Smooth muscle cell (in vitro differentiated cells): ENCODE measurements around the gene SLC35B2. TPM values are rescaled to one million over a fixed set of nuclear protein-coding genes. Genes with fewer than 3 reads are reported as not detected.

Experiments used
- DNase-seq: peaks from one replicate; lab custom pipeline; 2025; ENCODE audit not compliant: unreplicated experiment; lab: John Stamatoyannopoulos, UW
- H2AFZ ChIP-seq: fragments of 200-600 bp; sonication (generic); 2 replicates; pipeline ENCODE4 v1.6.0; 2016; ENCODE audit warnings: antibody characterized with exemption, low read depth, mild to moderate bottlenecking
- H3F3A ChIP-seq: fragments of 200-600 bp; sonication (generic); 2 replicates; pipeline ENCODE4 v1.6.0; 2017; ENCODE audit warnings: antibody characterized with exemption, low read depth
- H3K27ac ChIP-seq: fragments of 200-600 bp; sonication (generic); 2 replicates; pipeline ENCODE4 v1.5.1; 2016; ENCODE audit warnings: low read depth, mild to moderate bottlenecking
- H3K27me3 ChIP-seq: fragments of 200-600 bp; sonication (generic); 2 replicates; pipeline ENCODE4 v1.6.1; 2016; ENCODE audit warnings: low read depth, mild to moderate bottlenecking
- H3K36me3 ChIP-seq: fragments of 200-600 bp; sonication (generic); 2 replicates; pipeline ENCODE4 v1.5.1; 2016; ENCODE audit warnings: low read depth
- H3K4me1 ChIP-seq: fragments of 200-600 bp; sonication (generic); 2 replicates; pipeline ENCODE4 v1.5.1; 2016; ENCODE audit warnings: low read depth
- H3K4me2 ChIP-seq: fragments of 200-600 bp; sonication (generic); 2 replicates; pipeline ENCODE4 v1.6.0; 2016; ENCODE audit warnings: mild to moderate bottlenecking
- H3K4me3 ChIP-seq: fragments of 200-600 bp; sonication (generic); 2 replicates; pipeline ENCODE4 v1.5.1; 2016; ENCODE audit warnings: mild to moderate bottlenecking
- H3K79me2 ChIP-seq: fragments of 200-600 bp; sonication (generic); 2 replicates; pipeline ENCODE4 v1.6.0; 2016; ENCODE audit warnings: low read depth, mild to moderate bottlenecking
- H3K9ac ChIP-seq: fragments of 200-600 bp; sonication (generic); 2 replicates; pipeline ENCODE4 v1.6.0; 2016; ENCODE audit warnings: low read depth
- H3K9me3 ChIP-seq: fragments of 200-600 bp; sonication (generic); replicated peaks from 2 replicates; pipeline ENCODE4 v1.5.1; 2016; ENCODE audit warnings: low read depth
- H4K20me1 ChIP-seq: fragments of 200-600 bp; sonication (generic); 2 replicates; pipeline ENCODE4 v1.6.0; 2016; ENCODE audit warnings: low read depth
- CTCF ChIP-seq: fragments of 200-600 bp; sonication (generic); IDR thresholded peaks from 2 replicates; pipeline ENCODE4 v1.5.1; 2017; ENCODE audit warnings: borderline replicate concordance, mild to moderate bottlenecking, antibody characterized with exemption; ENCODE audit not compliant: insufficient read depth, poor library complexity, severe bottlenecking
- WGBS: methylation state at CpG from one replicate; pipeline ENCODE4 v1.1.7; 2016; ENCODE audit warnings: low lambda C conversion rate; 5-methylcytosine and 5-hydroxymethylcytosine counted together
- polyA plus RNA-seq: library from polyadenylated mRNA; unstranded; fragments of >200 nt; fragmentation: Nextera tagmentation; extraction: Ambion mirVana; gene quantifications from 2 replicates; pipeline ENCODE4 v1.2.1, GENCODE V29; 2016
- total RNA-seq: library from RNA; depleted of rRNA; stranded (reverse); fragments of >200 nt; gene quantifications from 2 replicates; pipeline ENCODE4 v1.2.3, GENCODE V29; 2014

Gene SLC35B2
- total and polyA plus RNA-seq, 2 experiments from 2014 or later, result 68.6 to 112 TPM

GRCh38 chr6:44258325-44258863 lies 1.1 kb upstream of the SLC35B2 start:
- Histone ChIP-seq H3K4me3 (no peak overlapping the region), H3K9ac (no peak overlapping the region), H3K27ac (no peak overlapping the region), H3K4me1 (peaks cover 18% of the 10 kb centered on the region), H2AFZ (no peak overlapping the region), H3K4me2 (no peak overlapping the region), H3K27me3 (no peaks in the 10 kb centered on the region), H4K20me1 (peaks cover 33% of the 10 kb centered on the region), H3K36me3 (no peaks in the 10 kb centered on the region), H3K79me2 (peaks cover 24% of the 10 kb centered on the region), H3F3A (peaks cover 27% of the 10 kb centered on the region), H3K9me3 (no peaks in the 10 kb centered on the region)
- WGBS, result 89% methylated on average over 9 of the region's 9 CpGs
- TF ChIP-seq CTCF, result no peak
- DNase-seq, result no peak

- peaks cover 24% of the 10 kb centered on the region for H3K79me2 ChIP-seq
- H3K4me1 ChIP-seq, result peaks cover 13% of the 10 kb centered on the region
- 37% methylated on average over 15 of the region's 15 CpGs for WGBS
- peak overlapping the region; percentile 80 for H3K27ac ChIP-seq
- H3K4me2 ChIP-seq, result peak overlapping the region; percentile 100
- no peak for DNase-seq
- no peaks in the 10 kb centered on the region for H3K9me3 ChIP-seq
- no peaks in the 10 kb centered on the region for H3K27me3 ChIP-seq
- peaks cover 5% of the 10 kb centered on the region for H3K36me3 ChIP-seq
- peaks cover 38% of the 10 kb centered on the region for H4K20me1 ChIP-seq
- H2AFZ ChIP-seq, result no peak overlapping the region
- peak overlapping the region; percentile 100 for H3K4me3 ChIP-seq
- no peak for TF ChIP-seq CTCF
- H3F3A ChIP-seq, result peaks cover 32% of the 10 kb centered on the region
- peak overlapping the region; percentile 54 for H3K9ac ChIP-seq
These were observed 511 bp upstream of the SLC35B2 start for GRCh38 chr6:44257753-44258324.

DNA sequence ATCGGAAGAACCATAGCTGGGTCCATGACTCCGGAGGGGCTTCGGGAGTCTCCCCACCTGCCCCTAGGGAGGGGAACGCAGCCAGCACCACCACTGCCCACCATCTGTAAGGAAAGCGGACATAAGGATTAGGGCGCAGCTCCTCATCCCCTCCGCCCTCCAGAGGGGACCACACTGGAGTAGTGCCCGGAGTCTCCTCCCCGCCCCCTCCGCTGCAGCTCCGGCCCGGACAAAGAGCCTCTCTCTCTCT lies 628 bp downstream of the SLC35B2 start:
- no peak for TF ChIP-seq CTCF
- 2% methylated on average over 9 of the region's 12 CpGs for WGBS
- Histone ChIP-seq H2AFZ (no peak overlapping the region), H3K4me3 (peak overlapping the region; percentile 100), H3K36me3 (peaks cover 17% of the 10 kb centered on the region), H3K79me2 (peaks cover 34% of the 10 kb centered on the region), H3K27me3 (no peaks in the 10 kb centered on the region), H3F3A (peaks cover 43% of the 10 kb centered on the region), H3K9me3 (no peaks in the 10 kb centered on the region), H3K4me1 (peaks cover 13% of the 10 kb centered on the region), H3K9ac (peak overlapping the region; percentile 93), H4K20me1 (peaks cover 50% of the 10 kb centered on the region), H3K4me2 (peak overlapping the region; percentile 100), H3K27ac (peak overlapping the region; percentile 80)
- DNase-seq, result no peak
